Lower lobe of right lung (tissue), 2 donors: ENCODE measurements around the gene PTER. TPM values are rescaled to one million over a fixed set of nuclear protein-coding genes. Genes with fewer than 3 reads are reported as not detected.
A peak's percentile ranks its signal among the peaks of the same experiment; 100 is the strongest.

Experiments
- ATAC-seq, 2 donors: fragments of 200-7000 bp; cut with Tn5 transposase; one replicate each; pipeline ENCODE4 v1.9.1; 2020 to 2022; ENCODE audit warnings: mild to moderate bottlenecking in 2 of 2, moderate library complexity in 2 of 2
- DNase-seq: peaks from one replicate; pipeline ENCODE4 v3.0.0-alpha.2; 2020
- H3K27ac ChIP-seq: fragments of 200-600 bp; one replicate; pipeline ENCODE4 v1.8.0; 2022
- H3K27me3 ChIP-seq: fragments of 200-600 bp; one replicate; pipeline ENCODE4 v1.8.0; 2022; ENCODE audit warnings: low read depth
- H3K36me3 ChIP-seq: fragments of 200-600 bp; one replicate; pipeline ENCODE4 v1.8.0; 2022; ENCODE audit warnings: mild to moderate bottlenecking
- H3K4me1 ChIP-seq: fragments of 200-600 bp; one replicate; pipeline ENCODE4 v1.8.0; 2022
- H3K4me3 ChIP-seq: fragments of 200-600 bp; one replicate; pipeline ENCODE4 v1.8.0; 2022; ENCODE audit warnings: mild to moderate bottlenecking
- H3K9me3 ChIP-seq: fragments of 200-600 bp; one replicate; pipeline ENCODE4 v1.8.0; 2022
- CTCF ChIP-seq: fragments of 200-600 bp; IDR thresholded peaks from one replicate; pipeline ENCODE4 v1.8.0; 2022; ENCODE audit warnings: antibody characterized with exemption, mild to moderate bottlenecking
- intact Hi-C: fragments of 100-400 bp; cut with DNase I; formaldehyde crosslinking; loops from one replicate; pipeline ENCODE4 v1.11.0; 2022
- total RNA-seq: library from RNA; stranded (reverse); fragmentation: NEBNext Ultra II Directional; extraction: Animal tissue kit (Norgen Biotek cat#: 25700); gene quantifications from one replicate; pipeline ENCODE4 v1.2.1, GENCODE V29; 2021
- donor health status: DM: no; HTN: yes; CAD: no; lungs with severe emphysema.

PTER gene
- total RNA-seq, 1 donor from 2014 or later: 20.3 TPM

GRCh38 chr10:16520900-16521299 lies 84.1 kb downstream of the PTER start:
- TF ChIP-seq CTCF: no peak
- peak overlapping the region; percentile 51 for H3K4me3 ChIP-seq
- DNase-seq (no peak), ATAC-seq (peak; percentile 33 to 43)
- peaks cover 36% of the 10 kb centered on the region for H3K27me3 ChIP-seq
- intact Hi-C loops: no loop called here
- no peaks in the 10 kb centered on the region for H3K36me3 ChIP-seq
- no peak overlapping the region for H3K27ac ChIP-seq
- no peaks in the 10 kb centered on the region for H3K9me3 ChIP-seq
- peaks cover 27% of the 10 kb centered on the region for H3K4me1 ChIP-seq

DNA sequence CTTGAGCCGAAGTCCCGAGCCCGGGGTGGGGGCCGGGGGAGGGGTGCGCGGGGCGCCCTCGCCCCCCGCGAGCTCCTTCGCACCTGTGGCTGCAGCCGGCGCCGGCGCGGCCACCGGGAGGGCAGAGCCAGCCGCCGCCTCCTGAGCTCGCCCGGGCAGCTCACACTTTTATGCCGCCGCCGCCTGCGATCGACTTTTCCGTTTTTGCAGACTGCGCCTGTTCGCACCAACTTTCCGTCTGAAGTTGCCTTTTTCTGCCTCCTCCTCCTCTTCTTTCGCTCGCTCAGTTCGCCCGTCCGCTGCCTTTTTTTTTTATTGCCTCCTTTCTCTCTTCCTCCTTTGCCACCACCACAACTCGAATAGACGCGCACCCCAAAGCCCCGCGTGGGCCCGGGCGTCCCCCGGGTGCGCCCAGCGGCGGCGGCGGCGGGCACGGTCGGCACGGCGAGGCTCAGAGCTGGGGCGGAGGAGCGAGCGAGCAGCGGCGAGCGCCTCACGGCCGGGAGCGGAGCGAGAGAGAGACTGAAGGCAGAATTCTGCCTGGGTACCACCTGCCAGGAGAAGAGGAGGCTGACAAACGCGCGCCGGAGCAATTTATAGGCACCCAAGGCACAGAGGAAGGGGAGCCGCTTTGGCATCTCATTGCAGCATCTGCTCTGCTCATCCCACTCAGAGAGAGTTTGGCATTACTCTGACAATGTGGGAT lies 84.7 kb downstream of the PTER start, which contains the start of gene C1QL3:
C1QL3 (minus strand) TSS at position 569 of the 706 bp plus-strand sequence. CDS start 814 bp downstream, outside the sequence.
- H3K9me3 ChIP-seq: no peaks in the 10 kb centered on the region
- ATAC-seq (peak; percentile 29 to 45), DNase-seq (no peak)
- intact Hi-C loops: no loop called here
- H3K36me3 ChIP-seq: no peaks in the 10 kb centered on the region
- H3K27me3 ChIP-seq: peaks cover 36% of the 10 kb centered on the region
- peak within 1 kb of the TSS; percentile 51 for H3K4me3 ChIP-seq
- peaks cover 27% of the 10 kb centered on the region for H3K4me1 ChIP-seq
- TF ChIP-seq CTCF: no peak
- no peak within 1 kb of the TSS for H3K27ac ChIP-seq

DNA sequence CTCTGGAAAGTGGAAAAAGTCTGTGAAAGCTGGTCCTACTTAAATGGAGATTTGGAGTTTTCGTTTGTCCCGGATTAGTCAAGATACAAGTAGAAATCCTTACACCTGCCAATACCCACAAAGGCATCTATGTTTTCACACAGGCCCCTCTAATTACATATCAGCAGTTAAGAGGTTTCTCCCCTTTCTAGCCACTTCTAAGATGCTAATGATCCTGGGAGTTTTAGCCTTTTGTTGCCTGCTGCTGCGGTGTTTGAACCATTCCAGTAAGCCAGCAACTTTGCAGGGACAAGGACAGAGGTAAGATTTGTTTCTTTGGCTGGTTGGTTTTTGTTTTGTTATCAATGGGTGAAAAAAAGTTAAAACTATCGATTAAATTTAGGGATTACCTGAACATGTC lies 90.6 kb downstream of the PTER start:
- H3K27me3 ChIP-seq: no peaks in the 10 kb centered on the region
- TF ChIP-seq CTCF: no peak
- no peaks in the 10 kb centered on the region for H3K4me1 ChIP-seq
- H3K4me3 ChIP-seq: no peak overlapping the region
- intact Hi-C loops: no loop called here
- no peak for ATAC-seq
- no peak for DNase-seq
- no peaks in the 10 kb centered on the region for H3K9me3 ChIP-seq
- H3K27ac ChIP-seq: no peak overlapping the region
- no peaks in the 10 kb centered on the region for H3K36me3 ChIP-seq

DNA sequence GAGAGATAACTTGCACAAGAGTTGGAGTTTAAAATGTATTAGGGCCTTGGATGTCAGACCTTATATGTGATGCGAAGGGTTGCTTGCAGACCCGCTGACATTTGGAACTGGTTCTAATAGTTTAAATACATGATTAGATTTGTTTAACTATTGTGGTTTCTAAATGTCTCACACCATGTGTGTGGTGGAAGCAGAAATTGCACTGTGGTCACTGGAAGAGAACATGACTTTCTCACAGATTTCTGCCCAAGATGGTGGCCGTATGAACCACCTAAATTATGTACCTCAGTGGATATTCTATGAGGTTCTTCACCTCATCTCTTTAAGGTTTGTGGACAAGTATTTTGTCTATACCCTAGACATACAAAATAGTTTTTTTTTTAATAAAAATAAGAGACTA lies 93.0 kb downstream of the PTER start:
- Histone ChIP-seq H3K4me3 (no peak overlapping the region), H3K27me3 (no peaks in the 10 kb centered on the region), H3K36me3 (no peaks in the 10 kb centered on the region), H3K4me1 (no peaks in the 10 kb centered on the region), H3K27ac (no peak overlapping the region), H3K9me3 (no peaks in the 10 kb centered on the region)
- ATAC-seq (no peak), DNase-seq (no peak)
- TF ChIP-seq CTCF: no peak
- intact Hi-C loops: no loop called here

- TF ChIP-seq CTCF: no peak
- no peaks in the 10 kb centered on the region for H3K4me1 ChIP-seq
- DNase-seq: no peak
- no peak for ATAC-seq
- H3K27me3 ChIP-seq: peaks cover 8% of the 10 kb centered on the region
- H3K27ac ChIP-seq: no peak overlapping the region
- intact Hi-C loops: no loop called here
- no peaks in the 10 kb centered on the region for H3K9me3 ChIP-seq
- no peak overlapping the region for H3K4me3 ChIP-seq
- H3K36me3 ChIP-seq: no peaks in the 10 kb centered on the region
These were observed 99.3 kb downstream of the PTER start for GRCh38 chr10:16536155-16536554.
